ENCODE data around the gene CETP.
A peak's percentile ranks its signal among the peaks of the same experiment; 100 is the strongest.
"Not testable (repeated sequence)": the region's sequence is repeated elsewhere in the genome, so short reads cannot be mapped to it uniquely, and the experiment has no call there.

Gene CETP

GRCh38 chr16:56982695-56983094, 20.9 kb downstream of the CETP start:
- DNase-seq, result no peak

GRCh38 chr16:56983211-56983751, 21.5 kb downstream of the CETP start:
- DNase-seq, result no peak

- no peak for DNase-seq
Measured at GRCh38 chr16:56984639-56985038, 22.9 kb downstream of the CETP start.

- peak in 1 of 2 experiments; percentile 51 for DNase-seq
Measured at GRCh38 chr16:56985288-56985961, 23.7 kb downstream of the CETP start.

GRCh38 chr16:56985962-56986360, 24.2 kb downstream of the CETP start:
- no peak for DNase-seq

- no peak for DNase-seq
Measured at GRCh38 chr16:56986361-56986760, 24.6 kb downstream of the CETP start.

- not testable (repeated sequence) for DNase-seq
Measured at GRCh38 chr16:56986908-56987307, 25.2 kb downstream of the CETP start.

- DNase-seq, result no peak
Measured at GRCh38 chr16:56987692-56988091, 25.9 kb downstream of the CETP start.

- DNase-seq, result peak in 1 of 2 experiments; percentile 44
Measured at GRCh38 chr16:56988161-56988947, 26.6 kb downstream of the CETP start.

GRCh38 chr16:56988948-56989945, 27.5 kb downstream of the CETP start, which contains the start of gene NLRC5:
TSS of gene NLRC5 (plus strand) at chr16:56989557. CDS start at chr16:57020713, 31,156 bp downstream.
- peak; percentile 93 to 94 for DNase-seq

GRCh38 chr16:56989988-56990387, 28.2 kb downstream of the CETP start:
- DNase-seq, result no peak

GRCh38 chr16:56990407-56991286, 28.9 kb downstream of the CETP start:
- peak; percentile 55 to 56 for DNase-seq

GRCh38 chr16:56992431-56992830, 30.7 kb downstream of the CETP start:
- DNase-seq, result not testable (repeated sequence)

GRCh38 chr16:56993204-56993603, 31.5 kb downstream of the CETP start:
- DNase-seq, result no peak

- DNase-seq, result no peak
Measured at GRCh38 chr16:56994311-56994710, 32.6 kb downstream of the CETP start.

- no peak for DNase-seq
Measured at GRCh38 chr16:56995136-56995805, 33.5 kb downstream of the CETP start.

GRCh38 chr16:56997264-56997663, 35.5 kb downstream of the CETP start:
- DNase-seq, result no peak

GRCh38 chr16:56997931-56998330, 36.2 kb downstream of the CETP start:
- no peak for DNase-seq

GRCh38 chr16:56998352-56998751, 36.6 kb downstream of the CETP start:
- DNase-seq, result no peak

- no peak for DNase-seq
Measured at GRCh38 chr16:56998861-56999260, 37.1 kb downstream of the CETP start.
